Left lung (tissue), 10 donors: ENCODE data around the gene CIRBP. TPM values are rescaled to one million over a fixed set of nuclear protein-coding genes. Genes with fewer than 3 reads are reported as not detected.
A peak's percentile ranks its signal among the peaks of the same experiment; 100 is the strongest.

ENCODE experiments used
- ATAC-seq: fragments of 200-7000 bp; cut with Tn5 transposase; one replicate; pipeline ENCODE4 v1.9.1; 2020; ENCODE audit warnings: moderate library complexity
- DNase-seq, 4 donors: peaks; one replicate each; pipeline ENCODE4 v3.0.0-alpha.2; 2013 to 2020
- H3K27ac ChIP-seq, 2 donors: fragments of 200-600 bp; sonication (generic) in 1 of 2; one replicate each; pipeline versions ENCODE4 v1.5.0 to v1.8.0; 2020 to 2021
- H3K27me3 ChIP-seq, 2 donors: fragments of 200-600 bp; sonication (generic) in 1 of 2; one replicate each; pipeline versions ENCODE4 v1.5.0 to v1.8.0; 2020 to 2021
- H3K36me3 ChIP-seq, 2 donors: fragments of 200-600 bp; sonication (generic) in 1 of 2; one replicate each; pipeline versions ENCODE4 v1.5.0 to v1.8.0; 2020 to 2021
- H3K4me1 ChIP-seq, 2 donors: fragments of 200-600 bp; one replicate each; pipeline ENCODE4 v1.8.0; 2021
- H3K4me3 ChIP-seq, 2 donors: fragments of 200-600 bp; sonication (generic) in 1 of 2; one replicate each; pipeline versions ENCODE4 v1.5.0 to v1.8.0; 2020 to 2021; ENCODE audit warnings: mild to moderate bottlenecking in 1 of 2
- H3K9me3 ChIP-seq, 2 donors: fragments of 200-600 bp; sonication (generic) in 1 of 2; one replicate each; pipeline versions ENCODE4 v1.5.0 to v1.8.0; 2020 to 2021
- CTCF ChIP-seq, 2 donors: fragments of 200-600 bp; sonication (generic) in 1 of 2; IDR thresholded peaks; one replicate each; pipeline versions ENCODE4 v1.5.0 to v1.8.0; 2021; ENCODE audit warnings: antibody characterized with exemption in 2 of 2
- intact Hi-C, 2 donors: fragments of 100-400 bp; cut with DNase I; formaldehyde crosslinking; loops; one replicate each; pipeline versions ENCODE4 v1.11.2 to v1.14.2; 2022
- polyA plus RNA-seq, 6 donors: library from polyadenylated mRNA; unstranded; fragments of 120-200 nt; gene quantifications; one replicate each; pipeline ENCODE4 v1.2.1, GENCODE V29; 2013; ENCODE audit not compliant: insufficient read length in 6 of 6
- total RNA-seq, 2 donors: library from RNA; stranded (reverse); fragmentation: NEBNext Ultra II Directional; extraction: Animal tissue kit (Norgen Biotek cat#: 25700); gene quantifications; one replicate each; pipeline ENCODE4 v1.2.1, GENCODE V29; 2021
- donor health status: DM: no; HTN: yes; CAD: no.
- donor health status: DM: no; HTN: no; CAD: no.

Gene CIRBP
- total and polyA plus RNA-seq, 8 donors = 220 to 1,079 (median 949) TPM

GRCh38 chr19:1236576-1236975 is 32.6 kb upstream of the CIRBP start:
- intact Hi-C loops = no loop called here
- no peak for ATAC-seq
- H3K4me1 ChIP-seq = peaks cover 18 to 61% of the 10 kb centered on the region in 2 donors
- H3K4me3 ChIP-seq = peak overlapping the region in 1 of 2 donors; percentile 46
- peaks cover 0 to 59% of the 10 kb centered on the region in 2 donors for H3K27me3 ChIP-seq
- no peaks in the 10 kb centered on the region for H3K36me3 ChIP-seq
- no peak for DNase-seq
- no peak for TF ChIP-seq CTCF (IDR thresholded peaks at IDR 0.05)
- H3K27ac ChIP-seq = no peak overlapping the region
- H3K9me3 ChIP-seq = no peaks in the 10 kb centered on the region

GRCh38 chr19:1237027-1237659 is 32.0 kb upstream of the CIRBP start:
- Histone ChIP-seq H3K27ac (no peak overlapping the region), H3K36me3 (no peaks in the 10 kb centered on the region), H3K4me1 (peaks cover 20 to 63% of the 10 kb centered on the region in 2 donors), H3K9me3 (no peaks in the 10 kb centered on the region), H3K27me3 (peaks cover 0 to 59% of the 10 kb centered on the region in 2 donors), H3K4me3 (peak overlapping the region; percentile 40 to 46)
- peak in 2 of 4 donors; percentile 45 to 60 for DNase-seq
- no peak for TF ChIP-seq CTCF (IDR thresholded peaks at IDR 0.05)
- ATAC-seq = no peak
- intact Hi-C loops = no loop called here

- DNase-seq (peak in 1 of 4 donors; percentile 57), ATAC-seq (no peak)
- Histone ChIP-seq H3K9me3 (no peaks in the 10 kb centered on the region), H3K27me3 (peaks cover 0 to 59% of the 10 kb centered on the region in 2 donors), H3K4me3 (peak within 1 kb of the TSS; percentile 40 to 46), H3K36me3 (no peaks in the 10 kb centered on the region), H3K27ac (no peak within 1 kb of the TSS), H3K4me1 (peaks cover 25 to 63% of the 10 kb centered on the region in 2 donors)
- no peak for TF ChIP-seq CTCF (IDR thresholded peaks at IDR 0.05)
- intact Hi-C loops = no loop called here
Measured at GRCh38 chr19:1237754-1238368, 31.3 kb upstream of the CIRBP start, which contains the start of gene CBARP. CBARP (minus strand) TSS chr19:1238005; CDS start chr19:1236100, 1,905 bp downstream.

- Histone ChIP-seq H3K27me3 (peaks cover 0 to 59% of the 10 kb centered on the region in 2 donors), H3K4me1 (peaks cover 23 to 63% of the 10 kb centered on the region in 2 donors), H3K27ac (no peak overlapping the region), H3K4me3 (peak overlapping the region in 1 of 2 donors; percentile 14), H3K9me3 (no peaks in the 10 kb centered on the region), H3K36me3 (no peaks in the 10 kb centered on the region)
- ATAC-seq (no peak), DNase-seq (no peak)
- intact Hi-C loops = no loop called here
- TF ChIP-seq CTCF (IDR thresholded peaks at IDR 0.05) = no peak
Measured at GRCh38 chr19:1238369-1239303, 30.5 kb upstream of the CIRBP start.
